Ovary (tissue), 3 donors: Measurements from ENCODE around the gene MAML1.

Experiments used
- POLR2A ChIP-seq: fragments of 450-650 bp; IDR thresholded peaks from one replicate; pipeline ENCODE4 v1.6.1; 2017; ENCODE audit warnings: antibody characterized with exemption, mild to moderate bottlenecking, moderate library complexity
- TF ChIP-seq, protein P1 (sequence below), 3 donors: fragments of 450-650 bp in 2 of 3; fragments of 200-600 bp in 1 of 3; IDR thresholded peaks; one replicate each; pipeline versions ENCODE4 v1.5.1 to v1.8.0; 2016 to 2022; ENCODE audit warnings: antibody characterized with exemption in 3 of 3, mild to moderate bottlenecking in 1 of 3
- donor health status: DM: no; HTN: no; CAD: no.

GRCh38 chr5:179812997-179813607 lies 80.5 kb downstream of the MAML1 start:
- TF ChIP-seq, protein P1, sequence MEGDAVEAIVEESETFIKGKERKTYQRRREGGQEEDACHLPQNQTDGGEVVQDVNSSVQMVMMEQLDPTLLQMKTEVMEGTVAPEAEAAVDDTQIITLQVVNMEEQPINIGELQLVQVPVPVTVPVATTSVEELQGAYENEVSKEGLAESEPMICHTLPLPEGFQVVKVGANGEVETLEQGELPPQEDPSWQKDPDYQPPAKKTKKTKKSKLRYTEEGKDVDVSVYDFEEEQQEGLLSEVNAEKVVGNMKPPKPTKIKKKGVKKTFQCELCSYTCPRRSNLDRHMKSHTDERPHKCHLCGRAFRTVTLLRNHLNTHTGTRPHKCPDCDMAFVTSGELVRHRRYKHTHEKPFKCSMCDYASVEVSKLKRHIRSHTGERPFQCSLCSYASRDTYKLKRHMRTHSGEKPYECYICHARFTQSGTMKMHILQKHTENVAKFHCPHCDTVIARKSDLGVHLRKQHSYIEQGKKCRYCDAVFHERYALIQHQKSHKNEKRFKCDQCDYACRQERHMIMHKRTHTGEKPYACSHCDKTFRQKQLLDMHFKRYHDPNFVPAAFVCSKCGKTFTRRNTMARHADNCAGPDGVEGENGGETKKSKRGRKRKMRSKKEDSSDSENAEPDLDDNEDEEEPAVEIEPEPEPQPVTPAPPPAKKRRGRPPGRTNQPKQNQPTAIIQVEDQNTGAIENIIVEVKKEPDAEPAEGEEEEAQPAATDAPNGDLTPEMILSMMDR (IDR thresholded peaks at IDR 0.05): no peak
- no peak for TF ChIP-seq POLR2A
